ENCODE measurements around the gene PRKCB.

The PRKCB gene

DNA sequence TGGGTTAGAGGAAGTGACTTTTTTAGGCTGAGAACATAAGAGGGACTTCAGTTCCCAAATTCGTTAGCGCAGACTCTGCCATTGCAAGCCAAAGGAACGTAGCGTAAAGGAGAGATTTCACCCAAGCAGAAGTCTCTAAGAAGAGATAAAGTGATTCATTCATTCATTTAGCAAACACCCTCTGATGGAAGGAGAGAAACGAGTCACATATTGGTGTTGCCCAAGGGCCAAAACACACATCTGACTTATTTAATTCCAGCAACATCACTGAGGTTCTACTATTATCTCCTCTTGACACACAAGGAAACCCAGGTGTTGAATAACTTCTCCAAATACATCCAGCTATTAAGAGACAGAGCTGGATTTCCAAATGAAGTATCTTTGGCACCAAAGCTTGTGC lies 334.6 kb downstream of the PRKCB start:
- TF ChIP-seq, protein P1, sequence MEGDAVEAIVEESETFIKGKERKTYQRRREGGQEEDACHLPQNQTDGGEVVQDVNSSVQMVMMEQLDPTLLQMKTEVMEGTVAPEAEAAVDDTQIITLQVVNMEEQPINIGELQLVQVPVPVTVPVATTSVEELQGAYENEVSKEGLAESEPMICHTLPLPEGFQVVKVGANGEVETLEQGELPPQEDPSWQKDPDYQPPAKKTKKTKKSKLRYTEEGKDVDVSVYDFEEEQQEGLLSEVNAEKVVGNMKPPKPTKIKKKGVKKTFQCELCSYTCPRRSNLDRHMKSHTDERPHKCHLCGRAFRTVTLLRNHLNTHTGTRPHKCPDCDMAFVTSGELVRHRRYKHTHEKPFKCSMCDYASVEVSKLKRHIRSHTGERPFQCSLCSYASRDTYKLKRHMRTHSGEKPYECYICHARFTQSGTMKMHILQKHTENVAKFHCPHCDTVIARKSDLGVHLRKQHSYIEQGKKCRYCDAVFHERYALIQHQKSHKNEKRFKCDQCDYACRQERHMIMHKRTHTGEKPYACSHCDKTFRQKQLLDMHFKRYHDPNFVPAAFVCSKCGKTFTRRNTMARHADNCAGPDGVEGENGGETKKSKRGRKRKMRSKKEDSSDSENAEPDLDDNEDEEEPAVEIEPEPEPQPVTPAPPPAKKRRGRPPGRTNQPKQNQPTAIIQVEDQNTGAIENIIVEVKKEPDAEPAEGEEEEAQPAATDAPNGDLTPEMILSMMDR (IDR thresholded peaks at IDR 0.05) = no peak

DNA sequence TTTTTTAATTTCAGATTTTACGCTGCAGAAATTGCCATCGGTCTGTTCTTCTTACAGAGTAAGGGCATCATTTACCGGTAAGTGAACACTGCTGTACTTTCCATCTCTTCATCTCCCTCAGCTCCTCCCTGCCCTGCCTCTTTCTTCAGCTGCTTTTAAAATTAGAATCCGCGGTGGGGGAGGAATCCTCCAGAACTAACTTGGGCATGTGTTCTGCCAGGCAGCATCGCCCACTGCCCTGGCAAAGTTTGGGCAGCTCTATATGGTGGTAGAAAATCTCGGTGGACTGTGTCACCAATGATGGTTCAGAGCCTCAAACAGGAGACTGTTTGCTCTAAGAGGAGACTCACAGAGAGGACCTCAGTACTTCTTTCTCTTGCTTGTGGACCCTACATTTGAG lies 338.7 kb downstream of the PRKCB start:
- TF ChIP-seq, protein P1 (IDR thresholded peaks at IDR 0.05) = no peak

DNA sequence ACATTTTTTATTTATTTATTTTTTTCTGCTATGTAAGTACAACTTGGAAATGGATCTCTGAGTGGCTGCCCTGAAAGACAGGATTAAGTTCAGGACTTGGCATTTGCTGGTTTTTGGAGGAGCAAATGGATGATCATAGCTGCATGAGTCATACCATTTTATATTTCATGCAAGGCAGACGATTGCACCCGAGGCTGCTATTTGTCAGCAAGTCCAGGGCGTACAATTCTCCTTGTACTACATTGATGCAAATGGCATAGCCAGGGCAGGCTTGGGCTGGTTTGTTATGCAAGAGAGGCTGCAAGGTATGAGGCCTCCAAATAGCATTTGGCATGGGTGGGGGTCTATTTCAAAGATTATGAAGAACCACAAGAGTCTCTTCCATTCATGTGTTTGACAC lies 339.2 kb downstream of the PRKCB start:
- TF ChIP-seq, protein P1 (IDR thresholded peaks at IDR 0.05) = no peak

DNA sequence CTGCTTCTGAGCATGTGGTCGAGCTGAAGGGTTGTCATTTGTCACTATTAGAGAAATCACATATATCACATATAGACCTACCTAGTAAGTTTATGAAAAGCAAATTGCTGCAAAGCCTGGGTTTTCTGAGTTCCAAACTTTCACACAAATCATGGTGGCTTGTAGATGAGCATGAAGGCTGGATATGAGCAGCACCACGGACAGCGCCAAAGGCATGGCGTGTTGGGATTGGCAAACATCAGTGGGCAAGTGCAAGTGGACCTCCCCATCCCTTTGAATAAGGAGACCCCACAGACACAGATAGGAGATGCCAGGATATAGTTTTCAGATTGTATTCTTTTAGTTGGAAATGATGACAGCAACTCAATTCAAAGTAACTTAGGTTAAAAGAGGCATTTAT lies 342.7 kb downstream of the PRKCB start:
- TF ChIP-seq, protein P1 (IDR thresholded peaks at IDR 0.05) = no peak

DNA sequence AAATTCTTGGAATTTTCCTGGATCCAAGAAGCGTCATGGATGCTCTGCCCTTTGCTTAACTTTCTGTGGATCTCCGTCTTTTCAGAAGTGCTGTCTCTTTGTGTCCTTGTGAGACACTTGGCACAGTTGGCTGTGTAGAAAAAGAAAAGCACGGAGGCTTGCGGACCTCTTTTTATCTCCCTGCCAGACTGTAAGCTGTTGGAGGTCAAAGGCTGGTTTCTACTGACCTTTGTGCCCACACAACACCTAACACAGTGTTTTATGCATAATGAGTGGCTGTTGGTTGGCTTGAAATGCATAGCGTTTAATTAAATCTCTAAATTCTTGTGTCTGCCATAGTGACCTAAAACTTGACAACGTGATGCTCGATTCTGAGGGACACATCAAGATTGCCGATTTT lies 344.7 kb downstream of the PRKCB start:
- TF ChIP-seq, protein P1 (IDR thresholded peaks at IDR 0.05) = no peak

DNA sequence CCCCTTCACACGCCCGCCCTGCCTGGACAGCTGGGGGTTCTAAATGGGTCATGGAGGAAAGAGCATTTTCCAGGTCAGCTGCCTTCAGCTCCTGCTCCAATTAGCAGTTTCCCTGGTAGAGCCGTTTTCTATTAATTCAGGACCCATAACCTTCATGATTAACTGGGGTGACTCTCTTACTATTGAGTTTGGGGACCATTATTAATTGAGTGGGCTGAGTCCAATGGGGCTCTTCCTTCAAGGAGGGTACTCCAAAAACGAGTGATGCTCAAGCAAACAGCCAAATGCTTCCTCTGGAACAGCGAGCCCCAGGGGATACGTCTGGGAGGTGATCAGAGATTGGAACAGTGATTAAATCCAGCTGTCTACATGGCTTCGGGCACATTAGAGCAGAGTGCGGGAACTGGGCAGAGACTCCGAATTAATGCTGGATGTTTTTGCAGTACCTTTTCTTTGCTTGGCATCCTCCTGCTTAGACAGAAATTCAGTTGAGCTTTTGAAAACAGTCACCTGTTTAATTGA lies 352.3 kb downstream of the PRKCB start:
- TF ChIP-seq, protein P1 (IDR thresholded peaks at IDR 0.05) = no peak

DNA sequence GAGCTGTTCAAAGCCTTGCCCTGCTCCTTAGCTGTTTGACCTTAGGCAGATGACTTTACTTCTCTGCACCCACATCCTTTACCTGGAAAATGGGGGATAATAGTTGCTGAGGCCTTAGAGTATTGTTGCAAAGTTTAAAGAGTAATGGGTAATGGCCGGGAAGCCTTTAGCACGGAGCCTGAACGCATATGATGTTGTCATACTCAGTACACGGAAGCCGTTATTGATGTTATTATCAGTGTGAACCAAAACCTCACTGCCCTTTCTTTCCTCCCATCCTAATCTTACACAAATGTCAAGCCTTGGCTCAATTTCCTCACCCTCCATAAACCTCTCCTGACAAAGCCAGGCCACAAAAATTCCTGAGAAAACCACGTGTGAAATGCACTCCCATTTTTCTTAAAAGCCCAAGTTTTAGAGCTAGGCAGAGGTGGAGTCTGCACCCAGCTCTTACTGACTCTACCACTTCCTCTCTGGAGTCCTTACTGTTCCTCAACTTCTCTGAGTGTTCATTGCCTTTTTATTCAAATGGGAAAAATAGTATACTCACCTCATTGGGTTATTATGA lies 353.1 kb downstream of the PRKCB start:
- TF ChIP-seq, protein P1 (IDR thresholded peaks at IDR 0.05) = no peak

DNA sequence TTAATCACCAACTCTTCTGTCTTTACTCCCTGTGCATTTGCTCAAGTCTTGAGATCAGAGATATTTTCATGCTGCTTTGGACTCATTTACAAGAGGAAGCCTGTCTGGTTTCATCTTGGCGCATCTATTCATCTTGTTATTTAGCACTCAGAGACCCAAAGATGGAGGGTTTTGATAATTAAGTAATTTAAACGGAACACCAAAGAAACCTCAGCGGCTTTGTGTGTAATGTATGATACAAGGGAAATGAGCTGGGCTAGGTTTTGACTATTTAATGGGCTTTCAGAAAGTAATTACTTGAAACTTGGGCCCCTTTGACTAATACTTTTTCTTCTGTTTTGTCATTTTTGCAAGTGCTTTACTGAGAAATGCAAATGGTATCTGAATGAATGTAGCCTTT lies 354.2 kb downstream of the PRKCB start:
- TF ChIP-seq, protein P1 (IDR thresholded peaks at IDR 0.05) = no peak

Data from LNCAP (cell line).